Lower leg skin (tissue), 3 donors: ENCODE measurements around the gene FLNB.

ENCODE experiments used
- POLR2A ChIP-seq, 2 donors: fragments of 450-650 bp; IDR thresholded peaks; one replicate each; pipeline ENCODE4 v1.6.1; 2016 to 2017; ENCODE audit warnings: antibody characterized with exemption in 2 of 2, mild to moderate bottlenecking in 1 of 2, moderate library complexity in 1 of 2
- TF ChIP-seq, protein P1 (sequence below), 3 donors: fragments of 450-650 bp; IDR thresholded peaks; one replicate each; pipeline ENCODE4 v1.5.1; 2016; ENCODE audit warnings: antibody characterized with exemption in 3 of 3, mild to moderate bottlenecking in 3 of 3, moderate library complexity in 2 of 3

DNA sequence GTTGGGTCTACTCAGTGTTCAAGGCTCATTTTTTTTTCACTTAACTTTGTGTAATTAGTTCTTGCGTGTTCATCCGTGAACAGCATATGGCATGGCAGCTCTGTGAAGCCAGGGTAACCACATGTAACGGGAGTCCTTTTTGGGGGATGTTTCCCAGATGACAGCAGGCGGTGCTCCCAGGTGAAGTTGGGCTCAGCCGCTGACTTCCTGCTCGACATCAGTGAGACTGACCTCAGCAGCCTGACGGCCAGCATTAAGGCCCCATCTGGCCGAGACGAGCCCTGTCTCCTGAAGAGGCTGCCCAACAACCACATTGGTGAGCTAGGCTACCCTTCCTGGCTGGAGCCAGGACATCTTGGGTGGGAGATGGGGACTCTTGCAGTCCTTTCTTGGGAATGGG is 139.8 kb downstream of the FLNB start:
- TF ChIP-seq, protein P1, sequence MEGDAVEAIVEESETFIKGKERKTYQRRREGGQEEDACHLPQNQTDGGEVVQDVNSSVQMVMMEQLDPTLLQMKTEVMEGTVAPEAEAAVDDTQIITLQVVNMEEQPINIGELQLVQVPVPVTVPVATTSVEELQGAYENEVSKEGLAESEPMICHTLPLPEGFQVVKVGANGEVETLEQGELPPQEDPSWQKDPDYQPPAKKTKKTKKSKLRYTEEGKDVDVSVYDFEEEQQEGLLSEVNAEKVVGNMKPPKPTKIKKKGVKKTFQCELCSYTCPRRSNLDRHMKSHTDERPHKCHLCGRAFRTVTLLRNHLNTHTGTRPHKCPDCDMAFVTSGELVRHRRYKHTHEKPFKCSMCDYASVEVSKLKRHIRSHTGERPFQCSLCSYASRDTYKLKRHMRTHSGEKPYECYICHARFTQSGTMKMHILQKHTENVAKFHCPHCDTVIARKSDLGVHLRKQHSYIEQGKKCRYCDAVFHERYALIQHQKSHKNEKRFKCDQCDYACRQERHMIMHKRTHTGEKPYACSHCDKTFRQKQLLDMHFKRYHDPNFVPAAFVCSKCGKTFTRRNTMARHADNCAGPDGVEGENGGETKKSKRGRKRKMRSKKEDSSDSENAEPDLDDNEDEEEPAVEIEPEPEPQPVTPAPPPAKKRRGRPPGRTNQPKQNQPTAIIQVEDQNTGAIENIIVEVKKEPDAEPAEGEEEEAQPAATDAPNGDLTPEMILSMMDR (IDR thresholded peaks at IDR 0.05) = no peak
- TF ChIP-seq POLR2A (IDR thresholded peaks at IDR 0.05) = no peak
